Fibroblast of upper back skin (primary cell): ENCODE results near the gene RICTOR.
A peak's percentile ranks its signal among the peaks of the same experiment; 100 is the strongest.

Experiments used
- DNase-seq: peaks from one replicate; pipeline ENCODE4 v3.0.0-alpha.2; 2013

RICTOR gene

GRCh38 chr5:38929838-38930237 lies 144.4 kb downstream of the RICTOR start:
- no peak for DNase-seq

- no peak for DNase-seq
Observed at GRCh38 chr5:38927470-38927869, 146.7 kb downstream of the RICTOR start.

GRCh38 chr5:38926121-38926520 lies 148.1 kb downstream of the RICTOR start:
- DNase-seq, result no peak

GRCh38 chr5:38925154-38925925 lies 148.9 kb downstream of the RICTOR start:
- peak; percentile 74 for DNase-seq

GRCh38 chr5:38923661-38924451 lies 150.3 kb downstream of the RICTOR start:
- peak; percentile 17 for DNase-seq

GRCh38 chr5:38922199-38922598 lies 152.0 kb downstream of the RICTOR start:
- peak; percentile 42 for DNase-seq

GRCh38 chr5:38921174-38921573 lies 153.0 kb downstream of the RICTOR start:
- DNase-seq, result no peak

GRCh38 chr5:38916802-38917201 lies 157.4 kb downstream of the RICTOR start:
- no peak for DNase-seq

GRCh38 chr5:38913714-38914113 lies 160.5 kb downstream of the RICTOR start:
- no peak for DNase-seq

GRCh38 chr5:38911933-38912332 lies 162.3 kb downstream of the RICTOR start:
- no peak for DNase-seq

GRCh38 chr5:38906503-38906902 lies 167.7 kb downstream of the RICTOR start:
- DNase-seq, result no peak

- no peak for DNase-seq
Observed at GRCh38 chr5:38905516-38905915, 168.7 kb downstream of the RICTOR start.

- no peak for DNase-seq
Observed at GRCh38 chr5:38899936-38900335, 174.3 kb downstream of the RICTOR start.

- DNase-seq, result no peak
Observed at GRCh38 chr5:38896760-38897159, 177.4 kb downstream of the RICTOR start.

- no peak for DNase-seq
Observed at GRCh38 chr5:38892363-38892762, 181.8 kb downstream of the RICTOR start.

- DNase-seq, result no peak
Observed at GRCh38 chr5:38891563-38891962, 182.6 kb downstream of the RICTOR start.

GRCh38 chr5:38889424-38889823 lies 184.8 kb downstream of the RICTOR start:
- DNase-seq, result no peak

- DNase-seq, result no peak
Observed at GRCh38 chr5:38888041-38888440, 186.2 kb downstream of the RICTOR start.
